Mucosa of descending colon (tissue), 3 donors: ENCODE measurements around the gene RENBP. TPM values are rescaled to one million over a fixed set of nuclear protein-coding genes. Genes with fewer than 3 reads are reported as not detected.

Source experiments
- ATAC-seq: fragments of 200-7000 bp; cut with Tn5 transposase; one replicate; pipeline ENCODE4 v1.9.1; 2020; ENCODE audit warnings: mild to moderate bottlenecking, moderate library complexity
- DNase-seq, 3 donors: peaks; one replicate each; pipeline ENCODE4 v3.0.0-alpha.2; 2020
- H3K36me3 ChIP-seq: fragments of 200-600 bp; one replicate; pipeline ENCODE4 v1.8.0; 2021; ENCODE audit warnings: low read depth, mild to moderate bottlenecking
- H3K4me1 ChIP-seq: fragments of 200-600 bp; one replicate; pipeline ENCODE4 v1.8.0; 2021; ENCODE audit warnings: low read depth, mild to moderate bottlenecking
- H3K4me3 ChIP-seq: fragments of 200-600 bp; one replicate; pipeline ENCODE4 v1.8.0; 2021; ENCODE audit warnings: mild to moderate bottlenecking
- H3K9me3 ChIP-seq: fragments of 200-600 bp; one replicate; pipeline ENCODE4 v1.8.0; 2021; ENCODE audit warnings: mild to moderate bottlenecking
- intact Hi-C, 2 donors: fragments of 100-400 bp; cut with DNase I in 1 of 2; cut with micrococcal nuclease in 1 of 2; formaldehyde crosslinking; loops; one replicate each; pipeline versions ENCODE4 v1.11.0 to v1.11.1; 2022; cut with DNase I, micrococcal nuclease
- total RNA-seq, 3 donors: library from RNA; stranded (reverse); fragmentation: NEBNext Ultra II Directional in 2 of 3; extraction: Animal tissue kit (Norgen Biotek cat#: 25700) in 2 of 3; gene quantifications; one replicate each; pipeline versions ENCODE4 v1.2.1 to v1.2.4, GENCODE V29; 2021 to 2023
- TF ChIP-seq, protein P1 (sequence below): fragments of 200-600 bp; IDR thresholded peaks from one replicate; pipeline ENCODE4 v1.8.0; 2022; ENCODE audit warnings: antibody characterized with exemption, mild to moderate bottlenecking
- donor health status: DM: no; HTN: no; CAD: no; lungs with moderate emphysema.
- donor health status: DM: no; HTN: no; CAD: no.
- donor health status: DM: no; HTN: yes; CAD: no.

The RENBP gene
- total RNA-seq, 3 donors from 2014 or later = 3.5 to 21.2 (median 10.2) TPM

DNA sequence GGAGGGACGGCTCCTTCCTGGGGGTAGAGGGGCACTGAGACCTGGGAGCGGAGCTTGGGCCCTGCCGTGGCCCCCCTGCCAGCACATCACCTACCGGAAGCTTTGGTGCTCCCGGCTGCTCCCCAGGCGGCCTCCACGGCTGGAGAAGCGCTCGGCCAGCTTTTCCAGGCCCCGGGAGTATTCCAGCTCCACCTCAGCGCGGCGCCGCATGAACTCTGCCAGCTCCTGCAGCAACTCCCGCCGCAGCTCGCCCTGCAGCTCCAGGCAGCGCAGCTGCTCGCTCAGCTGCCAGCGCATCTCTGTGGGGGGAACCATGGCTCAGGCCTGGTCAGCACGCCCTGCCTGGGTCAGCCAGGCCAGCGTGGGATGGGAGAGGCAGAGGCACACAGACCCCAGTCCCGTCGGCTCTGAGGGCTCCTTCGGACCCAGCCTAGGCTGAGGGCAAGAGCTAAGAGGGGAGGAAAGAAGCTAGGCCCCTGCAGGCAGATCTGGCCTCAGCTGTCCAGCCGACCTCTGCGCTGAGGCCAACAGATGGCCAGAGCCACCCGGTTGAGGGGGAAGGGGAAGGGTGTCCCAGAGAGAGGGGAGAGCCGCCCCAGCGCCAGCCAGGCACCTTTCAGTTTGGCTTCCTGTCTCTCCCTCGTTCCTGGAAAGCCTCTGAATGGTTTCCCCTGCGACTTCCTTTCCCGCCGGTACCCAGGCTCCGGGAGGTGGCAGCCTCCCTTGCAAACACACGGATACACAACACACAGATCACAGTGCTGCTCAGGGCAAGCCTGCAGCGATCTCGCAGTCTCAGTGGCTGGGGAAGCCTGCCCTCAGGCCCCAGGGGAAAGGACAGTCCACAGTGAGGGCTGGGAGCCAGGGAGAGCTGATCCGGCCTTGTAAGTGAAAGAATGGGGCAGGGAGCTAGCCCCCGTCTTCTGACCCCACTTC, 22.7 kb downstream of the RENBP start:
- TF ChIP-seq, protein P1, sequence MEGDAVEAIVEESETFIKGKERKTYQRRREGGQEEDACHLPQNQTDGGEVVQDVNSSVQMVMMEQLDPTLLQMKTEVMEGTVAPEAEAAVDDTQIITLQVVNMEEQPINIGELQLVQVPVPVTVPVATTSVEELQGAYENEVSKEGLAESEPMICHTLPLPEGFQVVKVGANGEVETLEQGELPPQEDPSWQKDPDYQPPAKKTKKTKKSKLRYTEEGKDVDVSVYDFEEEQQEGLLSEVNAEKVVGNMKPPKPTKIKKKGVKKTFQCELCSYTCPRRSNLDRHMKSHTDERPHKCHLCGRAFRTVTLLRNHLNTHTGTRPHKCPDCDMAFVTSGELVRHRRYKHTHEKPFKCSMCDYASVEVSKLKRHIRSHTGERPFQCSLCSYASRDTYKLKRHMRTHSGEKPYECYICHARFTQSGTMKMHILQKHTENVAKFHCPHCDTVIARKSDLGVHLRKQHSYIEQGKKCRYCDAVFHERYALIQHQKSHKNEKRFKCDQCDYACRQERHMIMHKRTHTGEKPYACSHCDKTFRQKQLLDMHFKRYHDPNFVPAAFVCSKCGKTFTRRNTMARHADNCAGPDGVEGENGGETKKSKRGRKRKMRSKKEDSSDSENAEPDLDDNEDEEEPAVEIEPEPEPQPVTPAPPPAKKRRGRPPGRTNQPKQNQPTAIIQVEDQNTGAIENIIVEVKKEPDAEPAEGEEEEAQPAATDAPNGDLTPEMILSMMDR = no peak
- H3K9me3 ChIP-seq = no peaks in the 10 kb centered on the region
- H3K4me1 ChIP-seq = no peaks in the 10 kb centered on the region
- intact Hi-C loops = no loop called here
- no peak overlapping the region for H3K4me3 ChIP-seq
- ATAC-seq (no peak), DNase-seq (peak in 1 of 3 donors; percentile 49)
- no peaks in the 10 kb centered on the region for H3K36me3 ChIP-seq

DNA sequence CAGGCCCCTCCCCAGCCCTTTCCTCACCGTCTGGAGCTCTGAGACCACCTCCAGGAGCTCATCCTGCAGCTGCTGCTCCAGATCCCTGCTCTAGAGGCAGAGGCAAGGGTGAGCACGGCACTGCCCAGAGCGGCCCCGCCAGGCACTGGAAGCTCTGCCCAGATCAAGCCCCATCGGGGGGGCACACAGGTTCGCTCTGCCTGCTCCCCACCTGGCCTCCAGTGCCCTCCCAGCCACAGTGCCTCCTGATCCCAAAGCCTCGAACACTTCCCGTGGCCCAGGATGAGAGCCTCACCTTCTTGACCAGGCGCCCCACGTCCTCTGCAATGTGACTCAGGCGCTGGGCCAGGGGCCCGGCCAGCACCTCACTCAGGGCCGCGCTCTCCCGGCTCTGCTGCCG, 23.4 kb downstream of the RENBP start:
- no peaks in the 10 kb centered on the region for H3K36me3 ChIP-seq
- ATAC-seq = no peak
- DNase-seq = no peak
- H3K4me1 ChIP-seq = no peaks in the 10 kb centered on the region
- intact Hi-C loops = no loop called here
- H3K9me3 ChIP-seq = no peaks in the 10 kb centered on the region
- H3K4me3 ChIP-seq = no peak overlapping the region
- TF ChIP-seq, protein P1 = no peak

DNA sequence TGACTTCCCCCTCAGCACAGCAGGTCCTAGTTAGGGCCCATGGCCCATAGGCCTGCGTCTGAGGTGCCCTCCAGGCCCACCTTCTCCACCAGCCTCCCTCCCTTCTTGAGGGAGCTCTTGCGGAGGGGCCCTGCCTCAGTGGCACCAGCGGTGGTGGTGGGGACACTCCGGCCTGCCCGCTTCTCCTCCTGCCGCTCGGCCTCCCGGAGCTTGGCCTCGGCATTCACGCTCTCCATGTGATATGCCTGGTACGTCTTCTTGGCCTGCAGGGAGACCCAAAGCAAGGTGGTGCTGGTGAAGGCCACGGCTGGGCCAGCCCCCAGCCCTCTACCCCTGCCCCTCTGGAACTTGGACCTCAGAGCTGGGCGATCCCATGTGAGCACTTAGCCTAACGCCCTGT, 23.9 kb downstream of the RENBP start:
- Histone ChIP-seq H3K9me3 (no peaks in the 10 kb centered on the region), H3K36me3 (no peaks in the 10 kb centered on the region), H3K4me1 (no peaks in the 10 kb centered on the region), H3K4me3 (no peak overlapping the region)
- DNase-seq (no peak), ATAC-seq (no peak)
- TF ChIP-seq, protein P1 = no peak
- intact Hi-C loops = no loop called here

DNA sequence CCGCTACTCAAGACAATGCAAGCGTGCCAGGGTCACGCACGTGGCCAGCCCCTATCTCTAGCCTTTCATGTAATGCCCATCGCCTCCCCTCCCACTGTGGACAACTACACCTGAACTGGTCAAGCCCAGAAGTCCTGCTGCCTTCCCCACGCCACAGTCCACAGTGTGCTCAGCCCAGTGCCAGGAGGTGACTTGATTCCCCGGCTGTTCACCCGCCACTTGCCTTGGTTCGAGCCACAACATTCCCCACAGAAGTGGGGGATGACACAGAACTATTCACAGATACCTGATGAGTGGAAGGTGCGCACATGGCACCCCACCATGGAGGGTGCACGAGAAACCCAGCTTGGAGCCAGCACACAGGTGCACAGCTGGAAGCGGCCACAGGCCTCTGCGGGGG, 25.2 kb downstream of the RENBP start:
- ATAC-seq = no peak
- DNase-seq = no peak
- no peaks in the 10 kb centered on the region for H3K36me3 ChIP-seq
- H3K4me3 ChIP-seq = no peak overlapping the region
- no peaks in the 10 kb centered on the region for H3K9me3 ChIP-seq
- TF ChIP-seq, protein P1 = no peak
- intact Hi-C loops = no loop called here
- H3K4me1 ChIP-seq = no peaks in the 10 kb centered on the region

DNA sequence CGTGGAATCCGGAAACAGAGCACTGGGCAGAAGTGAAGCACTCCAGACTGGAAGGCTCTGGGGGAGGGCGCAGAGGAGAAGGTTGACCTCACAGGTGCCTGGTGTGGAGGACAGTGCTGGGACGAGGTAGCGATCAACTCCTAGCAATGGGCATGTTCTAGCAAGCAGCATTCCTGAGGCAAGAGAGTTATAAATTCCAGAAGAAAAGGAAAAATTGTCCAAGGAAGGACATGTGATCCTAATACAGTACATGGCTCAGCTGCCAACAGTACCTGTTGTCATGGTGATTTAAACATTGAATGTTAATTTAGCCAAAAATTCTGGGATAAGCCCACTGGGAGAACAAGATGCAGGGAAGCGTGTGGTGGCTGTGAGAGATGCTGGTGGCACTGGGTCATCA, 26.6 kb downstream of the RENBP start:
- H3K4me1 ChIP-seq = no peaks in the 10 kb centered on the region
- intact Hi-C loops = no loop called here
- no peaks in the 10 kb centered on the region for H3K36me3 ChIP-seq
- TF ChIP-seq, protein P1 = no peak
- ATAC-seq (no peak), DNase-seq (no peak)
- H3K4me3 ChIP-seq = no peak overlapping the region
- no peaks in the 10 kb centered on the region for H3K9me3 ChIP-seq
